Femur (tissue), 1 donor: Measurements from ENCODE around the gene ABHD12B.
"Not testable (repeated sequence)": the region's sequence is repeated elsewhere in the genome, so short reads cannot be mapped to it uniquely, and the experiment has no call there.

Experiments used
- DNase-seq: peaks from one replicate; pipeline ENCODE4 v3.0.0-alpha.2; 2017

ABHD12B gene

GRCh38 chr14:50839691-50840090 lies 32.2 kb upstream of the ABHD12B start:
- DNase-seq = no peak

- DNase-seq = no peak
Measured at GRCh38 chr14:50844391-50844790, 27.5 kb upstream of the ABHD12B start.

GRCh38 chr14:50845166-50845565 lies 26.7 kb upstream of the ABHD12B start:
- DNase-seq = no peak

GRCh38 chr14:50846226-50846880 lies 25.5 kb upstream of the ABHD12B start:
- DNase-seq = no peak

GRCh38 chr14:50853891-50854290 lies 18.0 kb upstream of the ABHD12B start:
- DNase-seq = no peak

DNA sequence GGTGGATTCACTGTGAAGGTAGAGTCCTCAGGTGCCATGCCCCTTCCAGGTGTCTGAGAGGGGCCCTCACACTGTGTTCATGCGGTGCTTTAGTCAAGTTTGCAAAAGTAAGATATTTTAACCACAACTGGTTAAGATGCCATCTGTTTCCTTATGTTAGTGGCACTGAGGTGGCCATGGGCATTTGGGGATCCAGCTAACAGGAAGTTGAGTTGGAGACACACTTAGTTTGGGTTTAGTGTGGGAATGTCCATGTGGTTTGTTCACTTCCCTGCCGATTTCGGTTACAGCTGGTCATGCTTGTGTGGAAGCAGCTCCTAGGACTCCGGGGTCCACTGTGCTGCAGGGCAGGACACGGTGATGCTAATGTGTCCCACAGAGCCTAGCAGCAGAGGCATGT lies 17.3 kb upstream of the ABHD12B start:
- no peak for DNase-seq

DNA sequence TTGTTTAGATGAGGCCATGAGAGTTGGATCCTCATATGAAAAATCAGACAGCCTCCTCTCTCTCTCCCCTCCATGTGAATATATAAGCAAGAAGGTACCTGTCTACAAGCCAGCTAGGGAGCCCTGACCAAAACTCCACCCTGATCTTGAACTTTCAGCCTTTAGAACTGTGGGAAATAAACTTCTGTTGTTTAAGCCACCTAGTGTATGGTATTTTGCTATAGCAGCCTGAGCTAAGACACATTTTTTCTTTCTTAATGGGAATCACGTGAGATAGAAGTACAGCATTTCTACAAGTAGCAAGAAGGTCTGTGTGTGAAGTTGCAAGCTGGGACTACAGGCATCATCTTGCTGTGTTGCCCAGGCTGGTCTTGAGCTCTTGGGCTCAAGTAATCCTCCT lies 16.3 kb upstream of the ABHD12B start:
- no peak for DNase-seq

DNA sequence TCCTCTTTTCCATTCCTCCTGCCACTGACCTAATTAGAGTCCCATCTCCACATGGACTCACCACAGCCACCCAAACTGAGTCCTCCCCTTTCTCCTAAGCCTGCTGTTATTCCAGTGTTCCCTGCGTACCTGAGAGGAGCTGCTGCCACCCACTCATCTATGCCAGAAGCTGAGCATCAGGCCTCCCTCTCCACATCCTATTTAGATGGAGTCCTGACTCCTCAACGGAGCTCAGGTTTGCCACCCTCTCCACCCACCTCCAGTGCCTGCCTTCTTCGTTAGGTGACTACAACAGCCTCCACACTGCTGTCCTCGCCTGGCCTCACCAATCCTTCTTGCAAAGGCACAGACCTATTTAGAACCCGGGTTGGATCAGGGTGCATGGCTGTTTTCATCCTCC lies 15.2 kb upstream of the ABHD12B start:
- DNase-seq = no peak

GRCh38 chr14:50859296-50859624 lies 12.6 kb upstream of the ABHD12B start:
- DNase-seq = no peak

DNA sequence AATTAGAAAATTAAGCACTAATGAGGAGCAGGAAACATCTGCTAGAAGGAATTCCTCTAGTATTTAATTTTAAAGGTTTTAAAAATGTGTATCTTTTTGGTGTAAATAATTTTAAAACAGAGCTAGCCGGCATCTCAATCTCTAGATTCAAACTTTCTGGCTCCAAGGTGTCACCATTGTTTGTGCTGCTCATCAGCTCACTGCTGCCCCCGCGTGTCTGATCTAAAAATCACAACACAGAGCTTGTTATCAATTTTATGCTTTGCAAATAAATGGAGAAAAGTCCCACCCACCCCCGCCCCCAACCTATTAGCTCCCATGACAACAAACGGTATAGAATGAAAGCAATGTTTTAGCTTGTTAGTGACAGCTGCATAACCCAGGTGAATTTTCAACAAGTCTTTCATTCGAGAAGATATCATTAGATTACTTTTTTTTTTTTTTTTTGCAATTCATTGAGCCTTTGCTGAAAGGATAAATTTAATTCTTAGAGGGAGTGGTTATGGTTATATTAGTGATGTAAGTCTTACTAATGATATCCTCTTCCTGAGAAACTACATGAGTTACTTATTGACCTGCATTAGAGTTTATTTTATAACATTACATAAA lies 11.3 kb upstream of the ABHD12B start:
- DNase-seq = peak; percentile 91

- no peak for DNase-seq
Measured at GRCh38 chr14:50862036-50862570, 9.8 kb upstream of the ABHD12B start.

DNA sequence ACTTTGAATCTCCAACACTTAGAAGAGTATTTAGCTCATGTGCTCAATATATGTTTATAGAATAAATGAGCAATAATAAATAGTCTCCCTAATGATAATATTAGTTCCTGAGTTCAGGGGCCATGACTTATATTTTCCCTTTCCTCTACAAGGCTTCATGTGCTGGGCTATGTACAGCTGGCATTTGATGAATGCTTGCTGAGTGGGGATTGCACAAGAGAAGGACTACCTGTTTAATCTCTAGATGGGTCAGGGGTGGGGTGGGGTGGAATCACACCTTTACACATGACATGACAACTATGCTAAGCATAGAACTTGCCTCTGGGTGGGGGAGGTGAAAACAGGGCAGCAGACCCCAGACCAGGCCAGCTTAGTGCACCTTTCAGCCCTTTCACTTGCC lies 7.6 kb upstream of the ABHD12B start:
- no peak for DNase-seq

GRCh38 chr14:50864946-50865345 lies 6.9 kb upstream of the ABHD12B start:
- DNase-seq = no peak

- no peak for DNase-seq
Measured at GRCh38 chr14:50865391-50866076, 6.3 kb upstream of the ABHD12B start.

DNA sequence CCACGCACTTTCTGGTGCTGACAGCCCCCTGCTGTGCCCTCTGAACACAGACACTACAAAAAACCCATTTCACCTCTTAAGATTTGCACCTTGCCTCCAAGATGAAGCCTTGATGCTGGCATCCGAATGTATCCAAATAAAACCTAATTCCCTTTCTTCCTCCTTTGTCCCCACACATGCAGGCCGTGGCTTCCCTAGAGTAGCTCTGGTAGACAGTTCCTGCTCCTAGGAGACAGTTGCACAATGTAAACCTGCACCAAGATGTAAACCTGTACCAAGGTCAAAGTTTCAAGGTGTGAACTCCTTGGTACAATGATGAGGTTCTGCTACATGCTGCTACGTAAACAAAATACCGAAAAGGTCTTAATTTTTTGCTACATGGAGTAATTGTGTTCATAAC lies 625 bp upstream of the ABHD12B start:
- no peak for DNase-seq

DNA sequence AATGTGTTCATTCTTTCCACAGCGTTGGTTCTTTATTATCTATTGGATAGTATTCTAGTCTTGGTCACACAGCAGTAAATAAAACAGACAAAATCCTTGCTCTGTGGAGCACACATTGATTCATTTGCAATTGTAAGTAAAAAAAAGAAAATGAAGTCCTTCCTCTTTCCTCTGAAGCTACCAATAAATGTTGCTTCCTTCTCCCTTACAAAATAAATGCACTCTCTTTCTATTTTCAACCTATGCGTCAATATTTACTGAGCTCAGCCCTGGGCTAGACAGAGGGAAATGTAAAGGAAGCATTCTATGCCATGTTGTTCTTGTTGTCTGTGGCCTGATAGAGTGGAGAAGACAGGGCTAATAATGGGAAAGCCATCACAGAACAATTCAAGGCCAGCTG lies 2.9 kb downstream of the ABHD12B start:
- no peak for DNase-seq

DNA sequence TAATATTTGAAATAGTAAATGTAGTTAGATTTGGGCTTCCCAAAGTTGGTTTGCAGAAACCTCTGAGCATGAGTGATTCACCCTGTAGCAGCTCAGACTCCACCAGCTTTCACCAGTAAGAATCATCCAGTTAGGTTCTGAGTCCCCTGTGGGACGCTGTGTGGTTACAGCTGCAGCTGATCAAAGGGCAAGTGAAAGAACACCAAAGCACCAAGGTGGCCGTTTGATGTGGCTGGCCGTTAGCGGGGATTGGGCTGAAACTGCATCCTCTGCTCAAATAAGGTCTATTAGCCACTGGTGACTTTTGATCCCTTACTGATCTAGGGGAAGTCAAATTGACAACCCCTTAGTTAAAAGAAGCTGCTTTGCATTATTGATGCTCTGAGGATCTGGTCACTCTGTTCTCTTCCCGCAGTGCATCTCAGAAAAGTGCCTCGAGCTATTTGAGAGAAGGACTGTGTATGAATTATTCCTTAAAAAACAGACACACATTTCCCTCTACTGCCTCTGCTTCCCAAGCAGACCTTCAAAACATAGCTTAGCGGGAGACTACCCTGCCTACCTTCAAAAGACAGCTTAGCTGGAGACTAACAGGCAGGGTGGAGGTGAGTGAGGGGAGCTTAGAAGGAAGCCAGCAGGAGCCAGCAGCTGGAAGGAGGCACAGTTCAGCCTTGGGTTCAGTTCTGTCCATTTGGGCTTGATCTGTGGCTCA lies 3.7 kb downstream of the ABHD12B start:
- DNase-seq = peak; percentile 29

GRCh38 chr14:50882932-50883826 lies 11.3 kb downstream of the ABHD12B start:
- no peak for DNase-seq

DNA sequence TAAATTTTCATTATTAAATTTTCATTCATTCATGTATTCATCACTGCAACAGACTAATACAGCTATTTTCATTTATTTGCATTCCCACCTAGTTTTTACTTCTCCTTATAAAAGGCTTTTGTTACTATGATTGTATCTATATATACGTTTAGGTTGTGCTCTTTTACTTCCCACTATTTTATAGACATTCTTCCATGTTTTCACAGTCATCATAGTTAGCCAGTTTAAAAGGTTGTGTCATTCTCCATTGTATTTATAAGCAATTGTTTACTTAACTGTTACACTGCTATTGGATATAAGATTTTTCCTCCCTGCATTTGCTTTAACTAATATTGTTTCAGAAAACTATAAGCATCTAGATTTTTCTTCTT lies 12.0 kb downstream of the ABHD12B start:
- no peak for DNase-seq

DNA sequence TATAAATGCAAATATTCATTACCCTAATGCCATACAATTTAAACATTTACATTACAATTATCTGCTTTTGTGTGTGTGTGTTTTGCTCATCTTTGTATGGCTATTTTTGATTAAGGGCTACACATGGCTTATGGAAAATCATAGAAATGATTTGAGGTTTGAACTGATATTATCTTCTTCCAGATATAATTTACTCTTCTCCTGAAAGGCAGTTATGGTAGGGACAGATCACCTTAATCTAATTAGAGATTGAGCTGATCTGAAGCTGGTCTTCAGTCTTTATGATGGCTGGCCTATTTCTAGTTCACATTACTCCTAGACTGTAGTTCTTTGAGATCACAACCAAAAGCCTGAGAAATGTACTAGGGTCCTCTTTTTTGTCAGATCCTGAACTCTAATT lies 15.6 kb downstream of the ABHD12B start:
- DNase-seq = no peak

GRCh38 chr14:50892255-50892654 lies 20.4 kb downstream of the ABHD12B start:
- no peak for DNase-seq

GRCh38 chr14:50896421-50896820 lies 24.6 kb downstream of the ABHD12B start:
- DNase-seq = not testable (repeated sequence)

- DNase-seq = not testable (repeated sequence)
Measured at GRCh38 chr14:50897005-50897404, 25.2 kb downstream of the ABHD12B start.
